GM12878 (cell line): ENCODE results near the gene CFAP57. TPM values are rescaled to one million over a fixed set of nuclear protein-coding genes. Genes with fewer than 3 reads are reported as not detected.

ENCODE experiments used
- ATAC-seq: fragments of 200-7000 bp; cut with Tn5 transposase; 3 replicates; pipeline ENCODE4 v1.9.1; 2020; ENCODE audit warnings: mild to moderate bottlenecking, moderate library complexity
- BruUV-seq: library from RNA; stranded (reverse); fragments of 400-500 nt; replicated peaks from 2 replicates; lab custom pipeline; 2021; lab: Mats Ljungman, UMichigan
- CTCF ChIA-PET: fragments of 300-600 bp; sonication (Branson Sonifier 250); formaldehyde crosslinking; extraction: SDS; loops from one replicate; lab custom pipeline; 2021; ENCODE audit warnings: inconsistent platforms; lab: Yijun Ruan, JAX
- POLR2A ChIA-PET: fragments of 350-600 bp; formaldehyde crosslinking; extraction: SDS; loops from one replicate; lab custom pipeline; 2021; ENCODE audit warnings: inconsistent platforms; lab: Charles Lee
- RAD21 ChIA-PET: fragments of 300-600 bp; sonication (Branson Sonifier 250); formaldehyde crosslinking; loops from one replicate; lab custom pipeline; 2023; ENCODE audit warnings: antibody characterized with exemption; ENCODE audit not compliant: unreplicated experiment; lab: Charles Lee
- SMC1A ChIA-PET: fragments of 300-600 bp; sonication (Branson Sonifier 250); formaldehyde crosslinking; loops from one replicate; lab custom pipeline; 2023; ENCODE audit not compliant: unreplicated experiment, uncharacterized antibody; lab: Charles Lee
- DNase-seq: peaks from one replicate; pipeline ENCODE4 v3.0.0-alpha.2; 2011; ENCODE audit warnings: low read depth, low spot score
- FAIRE-seq: peaks from 3 replicates; lab custom pipeline; 2011; peaks lifted over from hg19 to GRCh38; lab: Jason Lieb, UNC
- H2AFZ ChIP-seq: 2 replicates; pipeline ENCODE4 v1.6.0; 2011; ENCODE audit warnings: low read depth, low read length, control low read depth; ENCODE audit not compliant: control insufficient read depth
- H3K27ac ChIP-seq: 2 replicates; pipeline ENCODE4 v1.5.1; 2011; ENCODE audit warnings: control low read depth; ENCODE audit not compliant: control insufficient read depth, insufficient read depth
- H3K27me3 ChIP-seq, 2 experiments: replicated peaks in 1 of 2; 2 replicates each; pipeline versions ENCODE4 v1.6.0 to v1.6.1; 2011; ENCODE audit warnings: low read length in 1 of 2; ENCODE audit not compliant: control insufficient read depth in 2 of 2, insufficient read depth in 2 of 2
- H3K36me3 ChIP-seq, 2 experiments: 2 replicates each; pipeline ENCODE4 v1.5.1; 2011; ENCODE audit warnings: low read length in 1 of 2; ENCODE audit not compliant: control insufficient read depth in 2 of 2, insufficient read depth in 2 of 2
- H3K4me1 ChIP-seq: 2 replicates; pipeline ENCODE4 v1.6.1; 2011; ENCODE audit warnings: mild to moderate bottlenecking, low read length, moderate library complexity, mixed read lengths; ENCODE audit not compliant: control insufficient read depth, insufficient read depth
- H3K4me2 ChIP-seq: 2 replicates; pipeline ENCODE4 v1.6.0; 2011; ENCODE audit warnings: control low read depth; ENCODE audit not compliant: control insufficient read depth, insufficient read depth
- H3K4me3 ChIP-seq: fragments of 200-600 bp; sonication (generic); 2 replicates; pipeline ENCODE4 v1.5.1; 2016
- H3K79me2 ChIP-seq: 2 replicates; pipeline ENCODE4 v1.6.0; 2011; ENCODE audit warnings: low read length; ENCODE audit not compliant: control insufficient read depth, insufficient read depth
- H3K9ac ChIP-seq: 2 replicates; pipeline ENCODE4 v1.8.0; 2011; ENCODE audit warnings: low read length, control low read depth, mixed read lengths; ENCODE audit not compliant: control insufficient read depth, insufficient read depth
- H3K9me3 ChIP-seq: replicated peaks from 3 replicates; pipeline ENCODE4 v1.5.1; 2011; ENCODE audit warnings: mild to moderate bottlenecking, low read length; ENCODE audit not compliant: control insufficient read depth, insufficient read depth
- H4K20me1 ChIP-seq: 2 replicates; pipeline ENCODE4 v1.6.0; 2011; ENCODE audit not compliant: control insufficient read depth, insufficient read depth
- ATF7 ChIP-seq: fragments of 450-650 bp; IDR thresholded peaks from 2 replicates; pipeline ENCODE4 v1.6.1; 2016; ENCODE audit warnings: low read depth, mild to moderate bottlenecking
- BHLHE40 ChIP-seq, 2 experiments: fragments of 450-650 bp in 1 of 2; IDR thresholded peaks; 2 replicates each; pipeline ENCODE4 v1.6.1; 2011 to 2017; ENCODE audit warnings: low read depth in 2 of 2, borderline replicate concordance in 1 of 2, improper control_type of control experiment in 1 of 2, low read length in 1 of 2, mild to moderate bottlenecking in 1 of 2
- EGR1 ChIP-seq, 2 experiments: IDR thresholded peaks; 1 replicate in 1 of 2; 2 replicates in 1 of 2; pipeline ENCODE4 v1.6.1; 2011 to 2012; ENCODE audit warnings: low read depth in 2 of 2, low read length in 2 of 2, borderline replicate concordance in 1 of 2, mild to moderate bottlenecking in 1 of 2, moderate library complexity in 1 of 2
- FOXK2 ChIP-seq: fragments of 450-650 bp; IDR thresholded peaks from 2 replicates; pipeline ENCODE4 v1.6.1; 2017; ENCODE audit warnings: mild to moderate bottlenecking, moderate library complexity
- KAT2A ChIP-seq: conservative IDR thresholded peaks from 2 replicates; pipeline ENCODE4 v1.6.1; 2011; ENCODE audit warnings: low read depth, low read length; ENCODE audit not compliant: control insufficient read depth
- KDM1A ChIP-seq: fragments of 200-600 bp; sonication (generic); IDR thresholded peaks from 2 replicates; pipeline ENCODE4 v1.6.1; 2016; ENCODE audit warnings: borderline replicate concordance
- NRF1 ChIP-seq: conservative IDR thresholded peaks from 2 replicates; pipeline ENCODE4 v1.6.1; 2011; ENCODE audit warnings: mild to moderate bottlenecking, low read depth, low read length, improper control_type of control experiment
- PAX5 ChIP-seq: IDR thresholded peaks from 2 replicates; pipeline ENCODE4 v1.6.1; 2011; ENCODE audit warnings: low read depth, low read length, borderline replicate concordance
- POLR2A ChIP-seq: IDR thresholded peaks from 2 replicates; pipeline ENCODE4 v1.6.1; 2011; ENCODE audit warnings: low read depth, mild to moderate bottlenecking, low read length
- RAD21 ChIP-seq: IDR thresholded peaks from 2 replicates; pipeline ENCODE4 v1.6.1; 2011; ENCODE audit warnings: mild to moderate bottlenecking, low read depth, low read length, moderate library complexity; ENCODE audit not compliant: insufficient read depth
- RUNX3 ChIP-seq: IDR thresholded peaks from 2 replicates; pipeline ENCODE4 v1.6.1; 2012; ENCODE audit warnings: low read length, inconsistent platforms
- SMARCA5 ChIP-seq: fragments of 450-650 bp; IDR thresholded peaks from 2 replicates; pipeline ENCODE4 v1.6.1; 2017; ENCODE audit warnings: mild to moderate bottlenecking
- STAT1 ChIP-seq: fragments of 450-650 bp; conservative IDR thresholded peaks from 2 replicates; pipeline ENCODE4 v1.6.1; 2014; ENCODE audit warnings: antibody characterized with exemption, mild to moderate bottlenecking
- SUPT20H ChIP-seq: IDR thresholded peaks from 2 replicates; pipeline ENCODE4 v1.6.1; 2011; ENCODE audit warnings: low read depth, mild to moderate bottlenecking, low read length, moderate library complexity, borderline replicate concordance; ENCODE audit not compliant: control insufficient read depth
- TARDBP ChIP-seq: IDR thresholded peaks from 2 replicates; pipeline ENCODE4 v1.6.1; 2016; ENCODE audit warnings: borderline replicate concordance
- ZNF384 ChIP-seq: IDR thresholded peaks from 2 replicates; pipeline ENCODE4 v1.6.1; 2012; ENCODE audit warnings: low read depth, mild to moderate bottlenecking, low read length, improper control_type of control experiment, borderline replicate concordance
- WGBS: methylation state at CpG from one replicate; pipeline ENCODE4 v1.1.6; 2016; ENCODE audit warnings: low lambda C conversion rate; ENCODE audit not compliant: insufficient replicate concordance, insufficient coverage; ENCODE audit errors: missing lambda C conversion rate; 5-methylcytosine and 5-hydroxymethylcytosine counted together
- in situ Hi-C: fragments of 300-500 bp; cut with MboI; formaldehyde crosslinking; loops from 9 replicates; pipeline ENCODE4 v1.14.3; 2018; ENCODE audit warnings: mixed read lengths
- intact Hi-C: fragments of 100-400 bp; cut with micrococcal nuclease; formaldehyde crosslinking; loops from one replicate; pipeline ENCODE4 v1.14.2; 2022; ENCODE audit not compliant: unreplicated experiment
- polyA plus RNA-seq, 11 experiments: library from polyadenylated mRNA; depleted of rRNA in 4 of 11; unstranded in 6 of 11; stranded (reverse) in 5 of 11; fragments of >200 nt; fragmentation: Nextera tagmentation in 4 of 11; fragmentation: Illumina TruSeq in 1 of 11; extraction: Ambion mirVana in 4 of 11; extraction: Trizol in 1 of 11; gene quantifications; 1 replicate in 1 of 11; 2 replicates in 10 of 11; pipeline versions ENCODE4 v1.2.1 to v1.2.3, GENCODE V29; 2011 to 2016; ENCODE audit warnings: inconsistent platforms in 2 of 11, missing spikeins in 2 of 11, low read depth in 1 of 11
- total RNA-seq, 4 experiments: library from RNA; depleted of rRNA in 3 of 4; stranded (reverse); fragments of >200 nt in 3 of 4; fragmentation: Illumina TruSeq in 1 of 4; extraction: Trizol in 1 of 4; gene quantifications; 2 replicates each; pipeline versions ENCODE4 v1.2.1 to v1.2.3, GENCODE V29; 2013 to 2021
- TF ChIP-seq, protein P1 (sequence below): fragments of 450-650 bp; IDR thresholded peaks from 2 replicates; pipeline ENCODE4 v1.6.1; 2017; ENCODE audit warnings: mild to moderate bottlenecking
- TF ChIP-seq, protein P2 (sequence below): fragments of 150-350 bp; IDR thresholded peaks from 2 replicates; pipeline ENCODE4 v1.6.1; 2014; ENCODE audit warnings: mild to moderate bottlenecking, low read depth, low read length
- TF ChIP-seq, protein P3 (sequence below): fragments of 450-650 bp; IDR thresholded peaks from 2 replicates; pipeline ENCODE4 v1.6.1; 2016; ENCODE audit warnings: mild to moderate bottlenecking, moderate library complexity, borderline replicate concordance

CFAP57 gene
- total and polyA plus RNA-seq, 10 of the 15 experiments (the other 5 are each of a cell fraction or from before 2014, with no cell fraction given), result 0.45 to 4.8 (median 1.3) TPM

DNA sequence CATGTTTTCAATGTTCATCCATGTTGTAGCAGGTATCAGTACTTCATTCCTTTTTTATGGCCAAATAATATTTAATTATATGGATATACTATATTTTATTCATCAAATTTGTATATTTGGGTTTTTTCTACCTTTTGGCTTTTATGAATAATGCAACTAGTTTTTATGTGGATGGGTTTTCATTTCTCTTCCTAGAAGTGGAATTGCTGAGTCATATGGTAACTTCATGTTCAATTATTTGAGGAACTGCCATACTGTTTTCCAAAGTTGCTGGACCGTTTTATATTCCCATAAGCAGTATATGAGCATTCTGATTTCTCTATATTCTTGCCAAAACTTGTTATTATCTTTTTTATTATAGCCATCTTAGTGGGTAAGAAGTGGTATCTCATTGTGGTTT is 16.0 kb downstream of the CFAP57 start:
- H3K36me3 ChIP-seq, result no peaks in the 10 kb centered on the region
- H3K4me1 ChIP-seq, result no peaks in the 10 kb centered on the region
- H3K27me3 ChIP-seq, result no peaks in the 10 kb centered on the region
- BruUV-seq, result no TSS peak
- CTCF ChIA-PET, result no interaction called here
- DNase-seq (no peak), FAIRE-seq (no peak), ATAC-seq (no peak)
- RAD21 ChIA-PET, result no interaction called here
- no peaks in the 10 kb centered on the region for H3K79me2 ChIP-seq
- POLR2A ChIA-PET, result interaction anchor here (0.6 kb wide), 1 partner anchor 577 kb away, joined by 5 read pairs; no protein-coding TSS in a partner anchor
- no peaks in the 10 kb centered on the region for H4K20me1 ChIP-seq
- no peak overlapping the region for H3K4me3 ChIP-seq
- no peak overlapping the region for H3K27ac ChIP-seq
- H3K4me2 ChIP-seq, result no peak overlapping the region
- no peak overlapping the region for H2AFZ ChIP-seq
- in situ Hi-C loops, result no loop called here
- intact Hi-C loops, result no loop called here
- TF ChIP-seq POLR2A (no peak), RUNX3 (no peak), STAT1 (no peak), ZNF384 (no peak), KDM1A (no peak), NRF1 (no peak), SMARCA5 (no peak), PAX5 (no peak), TARDBP (no peak), KAT2A (no peak), SUPT20H (no peak), FOXK2 (no peak), EGR1 (IDR thresholded peaks at IDR 0.05; ENCODE audit: borderline replicate concordance in 1 of 2, low read depth in 2 of 2, low read length in 2 of 2) (no peak), ATF7 (no peak), RAD21 (no peak), BHLHE40 (IDR thresholded peaks at IDR 0.05; ENCODE audit: borderline replicate concordance in 1 of 2, low read depth in 2 of 2, low read length in 1 of 2) (no peak)
- TF ChIP-seq, protein P1, sequence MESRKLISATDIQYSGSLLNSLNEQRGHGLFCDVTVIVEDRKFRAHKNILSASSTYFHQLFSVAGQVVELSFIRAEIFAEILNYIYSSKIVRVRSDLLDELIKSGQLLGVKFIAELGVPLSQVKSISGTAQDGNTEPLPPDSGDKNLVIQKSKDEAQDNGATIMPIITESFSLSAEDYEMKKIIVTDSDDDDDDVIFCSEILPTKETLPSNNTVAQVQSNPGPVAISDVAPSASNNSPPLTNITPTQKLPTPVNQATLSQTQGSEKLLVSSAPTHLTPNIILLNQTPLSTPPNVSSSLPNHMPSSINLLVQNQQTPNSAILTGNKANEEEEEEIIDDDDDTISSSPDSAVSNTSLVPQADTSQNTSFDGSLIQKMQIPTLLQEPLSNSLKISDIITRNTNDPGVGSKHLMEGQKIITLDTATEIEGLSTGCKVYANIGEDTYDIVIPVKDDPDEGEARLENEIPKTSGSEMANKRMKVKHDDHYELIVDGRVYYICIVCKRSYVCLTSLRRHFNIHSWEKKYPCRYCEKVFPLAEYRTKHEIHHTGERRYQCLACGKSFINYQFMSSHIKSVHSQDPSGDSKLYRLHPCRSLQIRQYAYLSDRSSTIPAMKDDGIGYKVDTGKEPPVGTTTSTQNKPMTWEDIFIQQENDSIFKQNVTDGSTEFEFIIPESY, result no peak
- TF ChIP-seq, protein P2, sequence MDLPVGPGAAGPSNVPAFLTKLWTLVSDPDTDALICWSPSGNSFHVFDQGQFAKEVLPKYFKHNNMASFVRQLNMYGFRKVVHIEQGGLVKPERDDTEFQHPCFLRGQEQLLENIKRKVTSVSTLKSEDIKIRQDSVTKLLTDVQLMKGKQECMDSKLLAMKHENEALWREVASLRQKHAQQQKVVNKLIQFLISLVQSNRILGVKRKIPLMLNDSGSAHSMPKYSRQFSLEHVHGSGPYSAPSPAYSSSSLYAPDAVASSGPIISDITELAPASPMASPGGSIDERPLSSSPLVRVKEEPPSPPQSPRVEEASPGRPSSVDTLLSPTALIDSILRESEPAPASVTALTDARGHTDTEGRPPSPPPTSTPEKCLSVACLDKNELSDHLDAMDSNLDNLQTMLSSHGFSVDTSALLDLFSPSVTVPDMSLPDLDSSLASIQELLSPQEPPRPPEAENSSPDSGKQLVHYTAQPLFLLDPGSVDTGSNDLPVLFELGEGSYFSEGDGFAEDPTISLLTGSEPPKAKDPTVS, result no peak
- TF ChIP-seq, protein P3, sequence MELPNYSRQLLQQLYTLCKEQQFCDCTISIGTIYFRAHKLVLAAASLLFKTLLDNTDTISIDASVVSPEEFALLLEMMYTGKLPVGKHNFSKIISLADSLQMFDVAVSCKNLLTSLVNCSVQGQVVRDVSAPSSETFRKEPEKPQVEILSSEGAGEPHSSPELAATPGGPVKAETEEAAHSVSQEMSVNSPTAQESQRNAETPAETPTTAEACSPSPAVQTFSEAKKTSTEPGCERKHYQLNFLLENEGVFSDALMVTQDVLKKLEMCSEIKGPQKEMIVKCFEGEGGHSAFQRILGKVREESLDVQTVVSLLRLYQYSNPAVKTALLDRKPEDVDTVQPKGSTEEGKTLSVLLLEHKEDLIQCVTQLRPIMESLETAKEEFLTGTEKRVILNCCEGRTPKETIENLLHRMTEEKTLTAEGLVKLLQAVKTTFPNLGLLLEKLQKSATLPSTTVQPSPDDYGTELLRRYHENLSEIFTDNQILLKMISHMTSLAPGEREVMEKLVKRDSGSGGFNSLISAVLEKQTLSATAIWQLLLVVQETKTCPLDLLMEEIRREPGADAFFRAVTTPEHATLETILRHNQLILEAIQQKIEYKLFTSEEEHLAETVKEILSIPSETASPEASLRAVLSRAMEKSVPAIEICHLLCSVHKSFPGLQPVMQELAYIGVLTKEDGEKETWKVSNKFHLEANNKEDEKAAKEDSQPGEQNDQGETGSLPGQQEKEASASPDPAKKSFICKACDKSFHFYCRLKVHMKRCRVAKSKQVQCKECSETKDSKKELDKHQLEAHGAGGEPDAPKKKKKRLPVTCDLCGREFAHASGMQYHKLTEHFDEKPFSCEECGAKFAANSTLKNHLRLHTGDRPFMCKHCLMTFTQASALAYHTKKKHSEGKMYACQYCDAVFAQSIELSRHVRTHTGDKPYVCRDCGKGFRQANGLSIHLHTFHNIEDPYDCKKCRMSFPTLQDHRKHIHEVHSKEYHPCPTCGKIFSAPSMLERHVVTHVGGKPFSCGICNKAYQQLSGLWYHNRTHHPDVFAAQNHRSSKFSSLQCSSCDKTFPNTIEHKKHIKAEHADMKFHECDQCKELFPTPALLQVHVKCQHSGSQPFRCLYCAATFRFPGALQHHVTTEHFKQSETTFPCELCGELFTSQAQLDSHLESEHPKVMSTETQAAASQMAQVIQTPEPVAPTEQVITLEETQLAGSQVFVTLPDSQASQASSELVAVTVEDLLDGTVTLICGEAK, result no peak
- WGBS, result 44% methylated on average over 1 of the region's 1 CpG
- no peak overlapping the region for H3K9ac ChIP-seq
- H3K9me3 ChIP-seq, result no peaks in the 10 kb centered on the region; the same call in 2 of the 3 replicates
- SMC1A ChIA-PET, result interaction anchor here (0.6 to 1.0 kb wide), 2 partner anchors 31 to 42 kb away, joined by 3 read pairs; no protein-coding TSS in a partner anchor
